Nephron (organoid): Measurements from ENCODE around the gene KCTD15.

Experiments
- H3K27ac Mint-ChIP-seq, 3 experiments: 2 replicates each; pipeline ENCODE4 v1.8.0; 2020; ENCODE audit warnings: mixed read lengths in 3 of 3, mild to moderate bottlenecking in 2 of 3, moderate library complexity in 1 of 3
- H3K27me3 Mint-ChIP-seq: 2 replicates; pipeline ENCODE4 v1.8.0; 2021; ENCODE audit warnings: low read depth, mild to moderate bottlenecking, moderate library complexity, mixed read lengths
- H3K36me3 Mint-ChIP-seq: 2 replicates; pipeline ENCODE4 v1.8.0; 2020; ENCODE audit warnings: low read depth, mixed read lengths
- H3K4me1 Mint-ChIP-seq: 2 replicates; pipeline ENCODE4 v1.8.0; 2020; ENCODE audit warnings: mixed read lengths
- H3K4me3 Mint-ChIP-seq, 3 experiments: 2 replicates each; pipeline ENCODE4 v1.8.0; 2020; ENCODE audit warnings: mild to moderate bottlenecking in 3 of 3, mixed read lengths in 3 of 3, moderate library complexity in 2 of 3
- H3K9me3 Mint-ChIP-seq: 2 replicates; pipeline ENCODE4 v1.8.0; 2020; ENCODE audit warnings: mixed read lengths
- TF ChIP-seq, protein P1 (sequence below), 3 experiments: fragments of 200-600 bp; sonication (generic); IDR thresholded peaks; one replicate each; pipeline ENCODE4 v1.5.0; 2021; ENCODE audit warnings: antibody characterized with exemption in 3 of 3; ENCODE audit not compliant: unreplicated experiment in 3 of 3

KCTD15 gene

DNA sequence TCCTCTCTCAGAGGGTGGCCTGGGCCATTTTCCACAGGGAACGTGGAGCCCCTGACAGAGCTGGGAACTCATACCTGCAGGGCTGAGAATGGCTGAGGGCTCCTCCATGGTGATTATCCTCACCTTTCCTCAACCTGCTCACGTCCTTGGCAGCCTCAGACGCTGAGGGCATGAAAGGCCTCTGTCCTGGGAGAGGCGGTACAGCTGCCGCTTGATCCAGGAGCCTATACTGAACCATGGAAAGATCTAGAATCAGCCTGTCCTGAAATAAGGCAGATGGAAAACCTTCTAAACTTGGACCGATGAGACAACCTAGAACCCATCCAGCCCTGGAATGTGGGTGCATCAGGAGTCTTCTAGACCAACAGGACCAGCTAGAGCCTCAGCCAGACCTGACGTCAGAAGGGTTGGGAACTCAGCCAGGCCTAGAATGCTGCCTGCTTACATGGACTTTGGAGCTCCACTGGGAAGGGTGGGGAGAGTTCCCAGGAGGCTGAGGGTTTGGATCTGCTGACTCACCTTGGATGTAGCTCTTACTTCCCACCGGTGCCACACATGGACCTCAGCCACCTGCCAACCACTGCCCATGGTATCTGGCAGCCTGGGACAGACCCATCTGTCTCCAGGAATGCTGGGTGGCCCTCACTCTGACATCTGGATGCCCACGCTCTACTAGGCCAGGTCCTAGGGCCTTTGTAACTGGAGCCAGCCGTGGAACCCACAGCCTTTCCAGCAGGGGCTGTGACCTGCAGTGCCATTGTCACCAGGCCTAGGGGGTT is 7.5 kb downstream of the KCTD15 start:
- Mint-ChIP-seq H3K27ac (no peak overlapping the region), H3K4me3 (no peak overlapping the region), H3K4me1 (peaks cover 8% of the 10 kb centered on the region), H3K9me3 (no peaks in the 10 kb centered on the region), H3K36me3 (peaks cover 40% of the 10 kb centered on the region), H3K27me3 (peaks cover 4% of the 10 kb centered on the region)
- TF ChIP-seq, protein P1, sequence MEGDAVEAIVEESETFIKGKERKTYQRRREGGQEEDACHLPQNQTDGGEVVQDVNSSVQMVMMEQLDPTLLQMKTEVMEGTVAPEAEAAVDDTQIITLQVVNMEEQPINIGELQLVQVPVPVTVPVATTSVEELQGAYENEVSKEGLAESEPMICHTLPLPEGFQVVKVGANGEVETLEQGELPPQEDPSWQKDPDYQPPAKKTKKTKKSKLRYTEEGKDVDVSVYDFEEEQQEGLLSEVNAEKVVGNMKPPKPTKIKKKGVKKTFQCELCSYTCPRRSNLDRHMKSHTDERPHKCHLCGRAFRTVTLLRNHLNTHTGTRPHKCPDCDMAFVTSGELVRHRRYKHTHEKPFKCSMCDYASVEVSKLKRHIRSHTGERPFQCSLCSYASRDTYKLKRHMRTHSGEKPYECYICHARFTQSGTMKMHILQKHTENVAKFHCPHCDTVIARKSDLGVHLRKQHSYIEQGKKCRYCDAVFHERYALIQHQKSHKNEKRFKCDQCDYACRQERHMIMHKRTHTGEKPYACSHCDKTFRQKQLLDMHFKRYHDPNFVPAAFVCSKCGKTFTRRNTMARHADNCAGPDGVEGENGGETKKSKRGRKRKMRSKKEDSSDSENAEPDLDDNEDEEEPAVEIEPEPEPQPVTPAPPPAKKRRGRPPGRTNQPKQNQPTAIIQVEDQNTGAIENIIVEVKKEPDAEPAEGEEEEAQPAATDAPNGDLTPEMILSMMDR (IDR thresholded peaks at IDR 0.05; ENCODE audit: unreplicated experiment in 3 of 3): no peak

DNA sequence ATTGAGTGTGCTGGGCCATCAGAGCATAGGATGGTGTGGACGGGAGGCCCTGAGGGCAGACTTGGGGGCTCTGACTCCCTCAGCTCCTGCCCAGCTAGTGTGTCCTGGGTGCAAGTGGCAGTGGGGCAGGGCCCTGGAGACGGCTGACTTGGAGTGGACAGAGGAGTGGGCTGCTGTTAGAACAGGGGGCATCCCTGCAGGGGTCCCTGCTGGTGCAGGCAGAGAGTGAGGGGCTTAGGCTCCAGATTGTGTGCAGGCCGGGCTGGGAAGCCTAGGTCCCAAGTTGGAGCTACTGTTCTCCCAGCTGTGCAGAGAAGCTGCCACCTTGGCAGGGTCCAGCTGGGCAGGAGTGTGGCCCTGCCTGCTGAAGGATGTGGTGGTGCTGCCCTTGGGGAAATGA is 8.6 kb downstream of the KCTD15 start:
- H3K9me3 Mint-ChIP-seq: no peaks in the 10 kb centered on the region
- H3K4me1 Mint-ChIP-seq: no peaks in the 10 kb centered on the region
- no peaks in the 10 kb centered on the region for H3K27me3 Mint-ChIP-seq
- TF ChIP-seq, protein P1 (IDR thresholded peaks at IDR 0.05; ENCODE audit: unreplicated experiment in 3 of 3): no peak
- H3K27ac Mint-ChIP-seq: no peak overlapping the region
- H3K4me3 Mint-ChIP-seq: no peak overlapping the region
- H3K36me3 Mint-ChIP-seq: peaks cover 39% of the 10 kb centered on the region

DNA sequence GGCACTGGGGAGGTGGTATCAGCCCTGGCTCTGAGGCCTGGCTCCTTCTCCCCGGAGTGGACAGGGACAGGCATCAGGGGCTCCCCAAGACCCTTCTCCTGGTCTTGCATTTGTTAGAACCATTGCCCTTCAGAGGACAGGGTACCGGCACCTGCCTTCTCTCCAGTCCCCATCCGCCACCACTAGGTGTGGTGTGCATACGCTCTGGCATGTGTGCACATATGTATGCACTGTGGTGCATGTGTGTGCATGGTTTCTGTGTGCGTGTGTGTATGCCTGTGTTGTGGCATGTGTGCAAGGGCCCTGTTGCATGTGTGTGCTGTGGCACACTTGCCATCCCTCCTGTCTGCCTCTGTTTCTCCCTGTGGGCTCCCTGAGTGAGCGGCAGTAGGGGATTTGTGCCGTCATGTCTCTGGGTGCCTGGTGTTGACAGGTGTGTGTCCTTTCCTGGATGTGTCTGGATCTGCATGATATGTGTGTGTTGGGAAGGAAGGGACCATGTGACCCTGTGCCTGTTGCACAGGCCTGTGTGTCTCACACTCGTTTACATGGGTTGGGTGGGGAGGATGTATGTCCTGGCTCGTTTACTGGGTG is 9.3 kb downstream of the KCTD15 start:
- TF ChIP-seq, protein P1 (IDR thresholded peaks at IDR 0.05; ENCODE audit: unreplicated experiment in 3 of 3): no peak
- Mint-ChIP-seq H3K4me3 (no peak overlapping the region), H3K9me3 (no peaks in the 10 kb centered on the region), H3K36me3 (peaks cover 45% of the 10 kb centered on the region), H3K4me1 (no peaks in the 10 kb centered on the region), H3K27me3 (no peaks in the 10 kb centered on the region), H3K27ac (no peak overlapping the region)

DNA sequence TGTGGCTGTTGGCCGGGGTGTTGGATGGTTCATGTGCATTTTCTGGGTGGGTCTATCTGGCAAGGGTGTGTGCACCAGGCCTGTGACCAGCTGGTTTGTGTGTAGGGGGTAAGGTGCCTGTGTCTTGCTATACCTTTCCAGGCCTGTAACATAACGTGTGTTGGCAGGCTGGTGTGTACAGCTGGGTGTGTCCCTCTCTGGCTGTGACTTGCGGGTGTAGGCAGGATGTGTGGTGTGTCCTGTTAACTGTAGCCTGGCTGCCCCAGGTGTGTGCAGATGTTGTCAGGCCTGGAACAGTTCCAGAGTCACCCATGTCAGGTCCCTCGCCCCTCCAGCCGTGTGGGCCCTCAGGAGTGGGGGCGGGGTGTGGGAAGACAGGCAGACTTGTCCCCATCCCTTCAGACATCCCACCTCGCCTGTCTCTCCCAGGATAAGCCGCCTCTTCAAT is 9.8 kb downstream of the KCTD15 start:
- no peaks in the 10 kb centered on the region for H3K27me3 Mint-ChIP-seq
- no peak overlapping the region for H3K27ac Mint-ChIP-seq
- no peak overlapping the region for H3K4me3 Mint-ChIP-seq

DNA sequence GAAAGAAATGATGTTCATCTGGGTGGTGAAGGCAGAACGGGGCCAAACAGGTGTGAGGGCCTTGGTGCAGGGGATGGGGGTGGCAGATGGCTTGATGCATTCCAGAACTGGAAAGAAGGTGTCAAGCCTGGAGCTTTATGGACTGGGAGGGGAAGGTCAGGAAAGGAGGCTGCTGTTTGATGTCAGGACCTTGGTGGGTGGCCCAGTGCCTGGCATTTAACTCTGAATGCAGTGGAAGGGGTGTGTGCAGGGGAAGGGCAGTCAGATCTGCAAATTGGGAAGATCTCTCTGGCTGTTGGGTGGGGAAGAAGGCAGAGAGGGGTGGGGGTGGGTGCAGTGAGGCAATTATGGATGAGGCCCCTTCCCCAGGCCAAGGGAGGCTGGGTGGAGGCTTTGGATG is 11.7 kb downstream of the KCTD15 start:
- H3K4me3 Mint-ChIP-seq: no peak overlapping the region
- H3K27ac Mint-ChIP-seq: no peak overlapping the region
- H3K9me3 Mint-ChIP-seq: no peaks in the 10 kb centered on the region
- TF ChIP-seq, protein P1 (IDR thresholded peaks at IDR 0.05; ENCODE audit: unreplicated experiment in 3 of 3): no peak
- H3K27me3 Mint-ChIP-seq: no peaks in the 10 kb centered on the region
- H3K36me3 Mint-ChIP-seq: peaks cover 53% of the 10 kb centered on the region
- no peaks in the 10 kb centered on the region for H3K4me1 Mint-ChIP-seq

More for the DNA sequence above, 9.8 kb downstream of the KCTD15 start:
- Mint-ChIP-seq H3K4me1 (no peaks in the 10 kb centered on the region), H3K36me3 (peaks cover 46% of the 10 kb centered on the region), H3K9me3 (no peaks in the 10 kb centered on the region)
- TF ChIP-seq, protein P1 (IDR thresholded peaks at IDR 0.05; ENCODE audit: unreplicated experiment in 3 of 3): no peak
